ENCODE results near the gene QRSL1.
A peak's percentile ranks its signal among the peaks of the same experiment; 100 is the strongest.

The QRSL1 gene

DNA sequence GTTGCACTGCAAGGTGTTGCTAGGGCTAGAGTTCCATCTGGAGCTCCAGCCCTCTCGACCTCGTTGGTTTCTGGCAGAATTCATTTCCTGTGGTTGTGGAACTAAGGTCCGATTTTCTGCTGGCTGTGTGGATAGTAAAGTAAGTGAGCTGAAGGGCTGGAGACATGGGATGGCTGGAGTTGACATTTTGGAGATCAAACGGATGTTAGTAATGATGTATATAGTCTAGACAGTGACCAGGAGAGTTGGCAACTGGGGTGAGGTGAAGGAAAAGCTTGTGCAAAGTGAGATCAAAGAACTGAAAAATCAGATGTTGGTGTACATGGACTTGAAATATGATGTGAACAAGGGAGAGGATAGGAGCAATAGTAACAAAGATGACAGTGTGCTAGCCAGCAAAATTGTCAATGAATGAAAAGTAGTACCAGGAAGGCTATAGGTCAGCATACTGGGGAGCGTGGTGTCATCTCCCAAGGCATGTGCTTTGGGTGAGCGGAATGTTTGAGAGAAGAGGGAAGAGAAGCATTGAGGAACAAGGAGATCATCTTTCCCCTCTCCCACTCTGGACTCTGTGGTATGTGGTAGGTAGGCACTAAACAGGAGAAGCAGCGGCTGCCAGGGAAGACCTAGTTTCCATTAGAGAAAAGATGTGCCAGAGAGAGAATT, 7.8 kb downstream of the QRSL1 start:
- no peak for DNase-seq
- TF ChIP-seq GATA1 (IDR thresholded peaks at IDR 0.05; ENCODE audit: low read depth, low read length) (no peak), POLR2A (IDR thresholded peaks at IDR 0.05; ENCODE audit: low read length) (no peak)

DNA sequence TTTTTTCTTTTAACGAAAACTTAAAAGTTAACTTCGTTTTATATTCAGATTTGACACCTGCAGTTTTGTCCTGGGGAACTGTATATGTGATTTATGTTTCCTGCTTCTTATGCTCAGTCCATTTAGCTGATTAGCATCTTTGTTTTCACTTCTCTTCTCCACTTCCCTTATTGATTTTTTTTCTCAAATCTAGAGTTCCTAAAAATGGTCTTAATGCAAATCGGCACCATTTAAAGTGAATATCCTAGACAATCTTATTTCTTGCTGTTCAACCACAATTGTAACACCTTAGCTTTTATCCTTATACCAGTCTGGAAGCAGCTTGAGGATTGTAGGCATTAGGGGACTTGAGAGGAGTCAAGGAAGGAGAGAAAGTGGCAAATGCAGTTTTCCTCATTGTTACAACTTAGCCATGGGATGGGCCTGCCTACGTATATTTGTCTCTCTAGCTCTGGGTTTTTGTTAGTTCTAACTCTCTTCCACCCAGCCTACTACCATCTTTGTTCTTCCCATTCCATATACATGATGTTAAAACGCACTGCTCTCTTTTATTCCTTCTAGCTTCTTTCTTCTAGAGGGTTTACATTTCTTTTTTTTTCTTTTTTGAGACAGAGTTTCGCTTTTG, 8.5 kb downstream of the QRSL1 start:
- no peak for TF ChIP-seq POLR2A (IDR thresholded peaks at IDR 0.05; ENCODE audit: low read length)
- no peak for TF ChIP-seq GATA1 (IDR thresholded peaks at IDR 0.05; ENCODE audit: low read depth, low read length)
- DNase-seq: no peak

DNA sequence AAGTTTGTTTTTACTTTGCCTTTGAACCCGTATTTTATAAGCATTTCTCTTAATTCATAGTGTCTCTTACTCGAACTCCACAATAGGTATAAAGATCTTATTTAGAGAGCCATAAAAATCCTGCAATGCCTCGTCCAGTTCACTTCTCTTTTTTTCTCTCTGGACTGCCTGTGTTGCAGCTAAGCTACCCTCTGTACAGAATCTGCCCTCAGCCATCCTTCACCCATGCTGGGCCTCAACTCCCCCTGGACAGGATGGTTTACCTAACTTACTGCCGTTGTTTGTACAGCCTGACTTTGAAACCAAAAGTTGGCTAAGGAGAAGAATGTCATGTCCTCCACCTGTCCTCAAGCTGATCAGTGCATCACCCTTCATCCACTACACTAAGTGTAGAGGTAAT, 10.4 kb downstream of the QRSL1 start:
- no peak for TF ChIP-seq POLR2A (IDR thresholded peaks at IDR 0.05; ENCODE audit: low read length)
- no peak for DNase-seq

DNA sequence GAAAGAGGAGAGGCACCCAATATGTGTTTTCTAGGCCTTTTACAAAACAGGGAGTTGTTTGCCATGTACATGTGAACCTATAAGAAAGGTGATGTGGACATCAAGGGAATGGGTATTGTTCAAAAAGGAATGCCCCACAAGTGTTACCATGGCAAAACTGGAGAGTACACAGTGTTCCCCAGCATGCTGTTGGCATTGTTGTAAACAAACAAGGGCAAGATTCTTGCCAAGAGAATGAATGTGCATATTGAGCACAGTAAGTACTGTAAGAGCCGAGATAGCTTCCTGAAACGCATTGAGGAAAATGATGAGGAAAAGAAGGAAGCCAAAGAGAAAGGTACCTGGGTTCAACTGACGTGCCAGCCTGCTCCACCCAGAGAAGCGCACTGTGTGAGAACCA, 13.1 kb downstream of the QRSL1 start:
- no peak for DNase-seq
- TF ChIP-seq GATA1 (IDR thresholded peaks at IDR 0.05; ENCODE audit: low read depth, low read length) (no peak), POLR2A (IDR thresholded peaks at IDR 0.05; ENCODE audit: low read length) (no peak)

DNA sequence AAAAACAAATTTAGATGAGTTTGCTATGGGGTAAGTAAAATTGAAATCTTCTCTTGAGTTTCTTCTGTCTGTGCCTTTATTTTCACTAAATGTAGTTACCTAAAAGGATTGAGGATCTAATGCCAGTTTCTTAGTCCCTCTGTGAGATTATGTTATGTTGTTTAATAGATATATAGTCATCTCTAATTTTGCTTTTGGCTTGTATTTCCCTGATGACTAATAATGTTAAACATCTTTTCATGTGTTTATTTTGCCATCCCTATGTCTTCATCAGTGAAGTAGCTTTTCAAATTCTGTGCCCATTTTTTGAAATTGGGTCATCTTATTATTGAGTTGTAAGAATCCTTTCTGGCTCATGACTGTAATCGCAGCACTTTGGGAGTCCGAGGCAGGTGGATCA, 13.7 kb downstream of the QRSL1 start:
- DNase-seq: no peak
- TF ChIP-seq POLR2A (IDR thresholded peaks at IDR 0.05; ENCODE audit: low read length) (no peak), GATA1 (IDR thresholded peaks at IDR 0.05; ENCODE audit: low read depth, low read length) (no peak)

DNA sequence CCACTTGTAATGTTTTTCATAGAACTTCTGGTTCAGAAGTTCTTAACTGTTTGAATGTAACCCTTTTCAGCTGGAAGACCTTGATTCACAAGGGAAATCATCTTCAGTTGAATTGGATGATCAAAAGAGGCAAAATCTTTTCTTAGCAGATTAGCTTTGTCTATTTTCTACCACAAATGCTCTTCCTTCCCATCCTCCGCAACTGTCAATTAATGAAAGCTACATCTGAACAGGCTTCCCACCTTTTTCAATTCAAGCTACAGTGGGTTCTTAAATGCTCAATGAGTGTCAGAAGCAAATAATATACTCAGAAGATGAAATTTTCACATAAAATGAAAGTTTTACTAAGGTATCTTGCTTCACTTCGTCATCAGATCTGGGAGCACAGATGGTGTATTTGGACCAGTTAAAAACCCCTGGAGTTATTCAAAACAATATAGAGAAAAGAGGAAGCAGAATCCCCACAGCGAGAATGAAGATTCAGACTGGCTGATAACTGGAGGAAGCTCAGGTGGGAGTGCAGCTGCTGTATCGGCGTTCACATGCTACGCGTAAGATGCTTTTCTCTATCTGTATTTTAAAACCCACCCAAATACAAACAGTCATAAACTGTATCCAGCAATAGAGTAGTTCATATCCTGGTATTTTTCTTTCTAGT, 19.4 kb downstream of the QRSL1 start:
- TF ChIP-seq POLR2A (IDR thresholded peaks at IDR 0.05; ENCODE audit: low read length) (no peak), GATA1 (IDR thresholded peaks at IDR 0.05; ENCODE audit: low read depth, low read length) (no peak)
- no peak for DNase-seq

DNA sequence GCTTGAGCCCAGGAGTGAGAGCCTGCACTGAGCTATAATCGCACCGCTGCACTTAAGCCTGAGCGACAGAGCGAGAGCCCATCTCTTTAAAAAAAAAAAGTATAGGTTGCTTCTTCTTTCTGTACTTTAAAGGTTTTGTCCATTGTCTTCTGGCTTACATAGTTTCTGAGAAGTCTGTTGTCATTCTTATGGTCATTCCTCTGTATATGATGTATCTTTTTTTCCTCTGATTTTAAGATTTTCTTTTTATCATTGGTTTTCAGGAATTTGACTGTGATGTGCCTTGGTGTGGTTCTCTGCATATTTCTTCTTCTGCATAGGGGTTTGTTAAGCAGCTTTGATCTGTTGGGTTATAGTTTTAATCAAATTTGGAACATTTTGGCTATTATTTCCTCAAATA, 29.1 kb downstream of the QRSL1 start:
- TF ChIP-seq GATA1 (IDR thresholded peaks at IDR 0.05; ENCODE audit: low read depth, low read length): no peak
- no peak for TF ChIP-seq POLR2A (IDR thresholded peaks at IDR 0.05; ENCODE audit: low read length)
- DNase-seq: peak in 1 of 2 experiments; percentile 3

DNA sequence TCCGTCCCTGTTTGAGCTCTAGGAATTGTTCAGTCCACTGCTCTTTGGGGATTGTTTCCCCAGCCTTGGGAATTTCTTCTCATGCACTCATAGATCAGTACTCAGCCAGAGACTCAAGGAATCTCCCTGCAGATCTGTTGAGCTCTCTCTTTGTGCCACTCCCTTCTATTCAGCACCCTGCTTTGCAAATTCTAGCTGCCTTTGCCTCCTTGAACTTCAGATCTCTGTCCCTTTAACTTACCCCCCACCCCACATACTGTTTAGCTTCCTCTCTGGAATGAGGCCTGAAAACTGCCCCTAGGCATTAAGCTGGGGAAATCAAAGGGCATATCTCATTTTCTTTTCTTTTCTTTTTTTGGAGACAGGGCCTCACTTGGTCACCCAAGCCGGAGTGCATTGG, 30.5 kb downstream of the QRSL1 start:
- TF ChIP-seq GATA1 (IDR thresholded peaks at IDR 0.05; ENCODE audit: low read depth, low read length) (no peak), POLR2A (IDR thresholded peaks at IDR 0.05; ENCODE audit: low read length) (no peak)
- DNase-seq: no peak

DNA sequence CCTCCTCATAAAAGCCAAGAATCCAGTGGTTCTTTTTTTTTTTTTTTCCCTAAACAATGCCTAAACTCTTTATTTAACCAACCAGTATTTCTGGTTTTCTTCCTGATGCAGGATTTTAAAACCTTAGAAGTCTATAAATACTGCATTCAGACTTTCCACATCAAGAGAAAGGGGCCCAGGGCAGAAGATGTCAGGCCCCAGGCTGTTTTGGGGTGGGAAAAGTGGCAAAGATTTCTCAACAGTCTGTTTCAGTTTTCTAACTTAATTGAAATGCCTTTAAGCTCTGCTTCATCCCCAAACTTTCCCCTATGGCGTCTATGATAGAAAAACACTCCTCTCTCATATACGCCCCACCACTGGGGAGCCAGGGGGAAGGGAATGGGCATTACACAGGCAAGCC, 33.1 kb downstream of the QRSL1 start:
- no peak for DNase-seq
- TF ChIP-seq GATA1 (IDR thresholded peaks at IDR 0.05; ENCODE audit: low read depth, low read length): no peak
- TF ChIP-seq POLR2A (IDR thresholded peaks at IDR 0.05; ENCODE audit: low read length): no peak

DNA sequence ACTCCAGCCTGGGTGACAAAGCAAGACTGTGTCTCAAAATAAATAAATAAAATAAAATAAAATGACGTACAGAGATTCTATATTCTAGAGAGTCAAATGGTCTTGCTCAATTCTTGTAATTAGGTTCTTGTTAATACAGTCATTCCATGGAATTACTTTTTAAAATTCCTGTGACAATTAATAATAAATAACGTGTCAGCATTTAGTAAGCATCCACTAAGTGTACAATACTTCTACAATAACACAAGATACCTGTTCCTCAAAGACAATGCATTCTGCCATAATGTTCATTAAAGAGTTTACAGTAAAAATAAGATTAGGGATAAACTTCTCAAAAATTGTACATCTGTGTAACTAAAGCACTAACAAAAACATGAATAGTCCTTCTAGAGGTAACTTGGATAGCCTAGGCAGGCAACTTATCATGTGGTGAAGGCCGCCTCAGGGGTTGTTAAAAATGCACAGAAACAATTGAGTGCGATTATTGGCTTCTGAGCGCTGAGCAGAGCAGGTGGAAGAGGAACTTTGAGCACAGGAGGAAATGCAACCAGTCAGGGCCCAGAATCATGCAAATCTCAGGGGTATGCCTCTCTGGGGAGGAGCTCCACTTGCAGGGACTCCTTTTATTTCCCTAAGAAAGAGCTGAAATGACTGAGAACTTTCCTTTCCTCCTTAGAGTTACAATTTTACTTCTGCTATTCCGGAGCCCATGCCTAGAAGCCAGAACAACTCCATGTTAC, 37.1 kb downstream of the QRSL1 start:
- TF ChIP-seq GATA1 (IDR thresholded peaks at IDR 0.05; ENCODE audit: low read depth, low read length): no peak
- TF ChIP-seq POLR2A (IDR thresholded peaks at IDR 0.05; ENCODE audit: low read length): no peak
- no peak for DNase-seq

DNA sequence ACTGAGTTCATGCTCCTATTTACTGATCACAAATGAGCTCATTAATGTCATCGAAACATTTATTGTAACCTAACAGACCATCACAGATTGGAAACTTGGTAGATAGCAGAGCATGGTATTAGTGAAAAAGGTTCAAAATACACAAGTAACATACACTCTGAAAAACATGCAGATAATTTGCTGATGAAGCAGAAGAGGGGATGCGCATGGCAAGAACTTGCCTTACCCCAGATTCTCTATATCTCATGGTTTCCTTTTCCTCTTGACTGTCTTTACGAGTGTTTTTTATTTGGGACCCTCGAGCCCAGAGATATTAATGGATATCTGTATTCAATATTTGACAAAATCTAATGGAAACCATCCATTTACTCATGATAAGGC, 37.6 kb downstream of the QRSL1 start:
- no peak for DNase-seq
- TF ChIP-seq POLR2A (IDR thresholded peaks at IDR 0.05; ENCODE audit: low read length) (no peak), GATA1 (IDR thresholded peaks at IDR 0.05; ENCODE audit: low read depth, low read length) (no peak)

DNA sequence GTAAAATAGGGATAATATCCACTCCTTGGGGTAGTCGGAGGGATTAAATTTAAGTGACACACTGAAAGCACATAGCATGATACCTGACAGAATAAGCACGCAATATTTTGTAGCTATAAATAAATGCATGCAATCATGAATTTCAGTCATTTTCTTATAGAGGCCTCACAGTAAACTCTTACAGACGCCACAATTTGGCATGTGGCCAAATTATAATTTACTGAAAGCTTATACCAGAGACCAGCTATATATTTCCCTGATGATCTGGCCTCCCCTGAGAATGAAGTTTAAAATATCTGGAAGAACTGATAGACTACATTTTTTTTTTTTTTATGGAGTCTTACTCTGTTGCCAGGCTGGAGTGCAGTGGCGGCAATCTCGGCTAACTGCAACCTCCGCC, 40.9 kb downstream of the QRSL1 start:
- no peak for DNase-seq
- TF ChIP-seq GATA1 (IDR thresholded peaks at IDR 0.05; ENCODE audit: low read depth, low read length): no peak
- no peak for TF ChIP-seq POLR2A (IDR thresholded peaks at IDR 0.05; ENCODE audit: low read length)

DNA sequence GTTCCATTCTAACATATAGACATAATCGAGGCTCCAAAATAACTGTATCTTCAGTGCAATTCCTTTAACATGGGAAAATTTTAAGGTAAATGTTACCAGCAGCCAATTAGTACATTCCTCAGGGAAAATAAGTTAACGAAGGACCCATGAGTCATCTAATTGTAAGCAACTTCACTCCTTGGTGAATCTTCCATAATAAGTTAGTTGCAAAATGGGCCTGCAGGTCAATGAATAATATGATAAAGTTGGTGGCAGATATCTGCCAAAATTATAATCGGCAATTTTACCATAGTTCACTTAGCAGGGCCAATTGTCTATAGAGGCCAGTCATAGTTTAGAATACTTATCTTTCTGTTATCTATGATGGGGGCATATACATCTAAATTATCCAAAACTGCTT, 42.3 kb downstream of the QRSL1 start:
- TF ChIP-seq POLR2A (IDR thresholded peaks at IDR 0.05; ENCODE audit: low read length) (no peak), GATA1 (IDR thresholded peaks at IDR 0.05; ENCODE audit: low read depth, low read length) (no peak)

DNA sequence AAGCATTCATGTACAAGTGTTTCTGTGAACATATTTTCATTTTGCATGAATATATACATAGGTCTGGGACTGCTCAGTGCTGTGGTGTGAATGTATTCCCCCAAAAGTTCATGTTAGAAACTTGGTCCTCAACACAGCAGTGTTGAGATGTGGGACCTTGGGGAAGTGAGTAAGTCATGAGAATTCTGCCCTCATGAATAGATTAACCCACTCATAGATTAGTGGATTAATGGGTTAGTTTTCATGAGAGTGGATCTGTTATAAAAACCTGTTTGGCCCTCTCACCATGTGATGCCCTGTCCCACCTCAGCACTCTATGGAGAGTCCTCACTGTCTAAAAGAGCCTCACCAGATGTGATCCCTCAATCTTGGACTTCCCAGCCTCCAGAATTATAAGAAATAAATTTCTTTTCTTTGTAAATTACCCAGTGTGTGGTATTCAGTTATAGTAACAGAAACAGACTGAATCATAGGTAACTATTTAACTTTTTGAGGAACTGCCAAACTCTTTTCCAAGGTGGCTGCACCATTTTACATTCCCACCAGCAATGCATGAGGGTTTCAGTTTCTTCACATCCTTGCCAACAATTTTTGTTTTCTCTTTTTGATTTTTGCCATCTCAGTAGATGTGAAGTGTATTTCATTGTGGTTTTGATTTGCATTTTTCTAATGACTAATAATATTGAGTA, 45.3 kb downstream of the QRSL1 start:
- TF ChIP-seq POLR2A (IDR thresholded peaks at IDR 0.05; ENCODE audit: low read length) (no peak), GATA1 (IDR thresholded peaks at IDR 0.05; ENCODE audit: low read depth, low read length) (no peak)
- no peak for DNase-seq

More for the DNA sequence above, 42.3 kb downstream of the QRSL1 start:
- no peak for DNase-seq
